Smooth muscle cell (in vitro differentiated cells): Measurements from ENCODE around the gene VKORC1L1. TPM values are rescaled to one million over a fixed set of nuclear protein-coding genes. Genes with fewer than 3 reads are reported as not detected.

Experiments used
- DNase-seq: peaks from one replicate; lab custom pipeline; 2025; ENCODE audit not compliant: unreplicated experiment; lab: John Stamatoyannopoulos, UW
- H2AFZ ChIP-seq: fragments of 200-600 bp; sonication (generic); 2 replicates; pipeline ENCODE4 v1.6.0; 2016; ENCODE audit warnings: antibody characterized with exemption, low read depth, mild to moderate bottlenecking
- H3F3A ChIP-seq: fragments of 200-600 bp; sonication (generic); 2 replicates; pipeline ENCODE4 v1.6.0; 2017; ENCODE audit warnings: antibody characterized with exemption, low read depth
- H3K27ac ChIP-seq: fragments of 200-600 bp; sonication (generic); 2 replicates; pipeline ENCODE4 v1.5.1; 2016; ENCODE audit warnings: low read depth, mild to moderate bottlenecking
- H3K27me3 ChIP-seq: fragments of 200-600 bp; sonication (generic); 2 replicates; pipeline ENCODE4 v1.6.1; 2016; ENCODE audit warnings: low read depth, mild to moderate bottlenecking
- H3K36me3 ChIP-seq: fragments of 200-600 bp; sonication (generic); 2 replicates; pipeline ENCODE4 v1.5.1; 2016; ENCODE audit warnings: low read depth
- H3K4me1 ChIP-seq: fragments of 200-600 bp; sonication (generic); 2 replicates; pipeline ENCODE4 v1.5.1; 2016; ENCODE audit warnings: low read depth
- H3K4me2 ChIP-seq: fragments of 200-600 bp; sonication (generic); 2 replicates; pipeline ENCODE4 v1.6.0; 2016; ENCODE audit warnings: mild to moderate bottlenecking
- H3K4me3 ChIP-seq: fragments of 200-600 bp; sonication (generic); 2 replicates; pipeline ENCODE4 v1.5.1; 2016; ENCODE audit warnings: mild to moderate bottlenecking
- H3K79me2 ChIP-seq: fragments of 200-600 bp; sonication (generic); 2 replicates; pipeline ENCODE4 v1.6.0; 2016; ENCODE audit warnings: low read depth, mild to moderate bottlenecking
- H3K9ac ChIP-seq: fragments of 200-600 bp; sonication (generic); 2 replicates; pipeline ENCODE4 v1.6.0; 2016; ENCODE audit warnings: low read depth
- H3K9me3 ChIP-seq: fragments of 200-600 bp; sonication (generic); replicated peaks from 2 replicates; pipeline ENCODE4 v1.5.1; 2016; ENCODE audit warnings: low read depth
- H4K20me1 ChIP-seq: fragments of 200-600 bp; sonication (generic); 2 replicates; pipeline ENCODE4 v1.6.0; 2016; ENCODE audit warnings: low read depth
- whole genome bisulfite sequencing: methylation state at CpG from one replicate; pipeline ENCODE4 v1.1.7; 2016; ENCODE audit warnings: low lambda C conversion rate; 5-methylcytosine and 5-hydroxymethylcytosine counted together
- polyA plus RNA-seq: library from polyadenylated mRNA; unstranded; fragments of >200 nt; fragmentation: Nextera tagmentation; extraction: Ambion mirVana; gene quantifications from 2 replicates; pipeline ENCODE4 v1.2.1, GENCODE V29; 2016
- total RNA-seq: library from RNA; depleted of rRNA; stranded (reverse); fragments of >200 nt; gene quantifications from 2 replicates; pipeline ENCODE4 v1.2.3, GENCODE V29; 2014
- TF ChIP-seq, protein P1 (sequence below): fragments of 200-600 bp; sonication (generic); IDR thresholded peaks from 2 replicates; pipeline ENCODE4 v1.5.1; 2017; ENCODE audit warnings: borderline replicate concordance, mild to moderate bottlenecking, antibody characterized with exemption; ENCODE audit not compliant: insufficient read depth, poor library complexity, severe bottlenecking

The VKORC1L1 gene
- total and polyA plus RNA-seq, 2 experiments from 2014 or later = 11.2 to 18.0 TPM

DNA sequence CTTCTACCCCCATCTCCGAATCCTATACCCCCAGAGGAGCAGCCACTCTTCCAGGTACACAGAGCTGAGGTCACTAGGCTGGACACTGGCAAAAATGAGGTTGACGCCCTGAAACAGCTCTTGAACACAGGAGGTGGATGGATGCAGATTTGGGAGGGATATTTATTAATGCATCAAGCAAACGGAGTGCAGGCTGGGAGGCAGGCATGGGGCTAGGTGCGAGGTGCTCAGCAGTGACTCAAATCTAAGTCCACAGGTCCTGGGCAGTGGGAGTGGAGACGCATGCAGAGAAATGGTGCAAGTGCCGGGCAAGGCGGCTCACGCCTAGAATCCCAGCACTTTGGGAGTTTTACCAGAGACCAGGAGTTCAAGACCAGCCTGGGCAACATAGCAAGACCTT lies 98.1 kb downstream of the VKORC1L1 start:
- 98% methylated on average over 8 of the region's 8 CpGs for WGBS
- Histone ChIP-seq H3K4me3 (no peak overlapping the region), H2AFZ (no peak overlapping the region), H3K9ac (no peak overlapping the region), H3K9me3 (no peaks in the 10 kb centered on the region), H3K27me3 (no peaks in the 10 kb centered on the region), H4K20me1 (no peaks in the 10 kb centered on the region), H3K27ac (no peak overlapping the region), H3K4me2 (no peak overlapping the region), H3K36me3 (no peaks in the 10 kb centered on the region), H3F3A (no peaks in the 10 kb centered on the region), H3K79me2 (no peaks in the 10 kb centered on the region), H3K4me1 (no peaks in the 10 kb centered on the region)
- TF ChIP-seq, protein P1, sequence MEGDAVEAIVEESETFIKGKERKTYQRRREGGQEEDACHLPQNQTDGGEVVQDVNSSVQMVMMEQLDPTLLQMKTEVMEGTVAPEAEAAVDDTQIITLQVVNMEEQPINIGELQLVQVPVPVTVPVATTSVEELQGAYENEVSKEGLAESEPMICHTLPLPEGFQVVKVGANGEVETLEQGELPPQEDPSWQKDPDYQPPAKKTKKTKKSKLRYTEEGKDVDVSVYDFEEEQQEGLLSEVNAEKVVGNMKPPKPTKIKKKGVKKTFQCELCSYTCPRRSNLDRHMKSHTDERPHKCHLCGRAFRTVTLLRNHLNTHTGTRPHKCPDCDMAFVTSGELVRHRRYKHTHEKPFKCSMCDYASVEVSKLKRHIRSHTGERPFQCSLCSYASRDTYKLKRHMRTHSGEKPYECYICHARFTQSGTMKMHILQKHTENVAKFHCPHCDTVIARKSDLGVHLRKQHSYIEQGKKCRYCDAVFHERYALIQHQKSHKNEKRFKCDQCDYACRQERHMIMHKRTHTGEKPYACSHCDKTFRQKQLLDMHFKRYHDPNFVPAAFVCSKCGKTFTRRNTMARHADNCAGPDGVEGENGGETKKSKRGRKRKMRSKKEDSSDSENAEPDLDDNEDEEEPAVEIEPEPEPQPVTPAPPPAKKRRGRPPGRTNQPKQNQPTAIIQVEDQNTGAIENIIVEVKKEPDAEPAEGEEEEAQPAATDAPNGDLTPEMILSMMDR = no peak
- no peak for DNase-seq

DNA sequence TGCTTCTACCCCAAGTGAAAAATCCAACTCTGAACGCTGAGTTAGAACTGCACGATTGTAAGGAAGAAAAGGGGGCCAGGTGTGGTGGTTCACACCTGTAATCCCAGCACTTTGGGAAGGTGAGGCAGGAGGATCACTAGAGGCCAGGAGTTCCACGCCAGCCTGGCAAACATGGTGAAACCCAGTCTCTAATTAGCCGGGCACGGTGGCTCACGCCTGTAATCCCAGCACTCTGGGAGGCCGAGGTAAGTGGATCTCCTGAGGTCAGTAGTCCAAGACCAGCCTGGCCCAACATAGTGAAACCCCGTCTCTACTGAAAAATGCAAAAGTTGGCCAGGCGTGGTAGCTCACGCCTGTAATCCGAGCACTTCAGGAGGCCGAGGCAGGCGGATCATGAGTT lies 100.1 kb downstream of the VKORC1L1 start:
- TF ChIP-seq, protein P1 = no peak
- Histone ChIP-seq H3K27me3 (no peaks in the 10 kb centered on the region), H3F3A (no peaks in the 10 kb centered on the region), H3K27ac (no peak overlapping the region), H3K4me1 (no peaks in the 10 kb centered on the region), H2AFZ (no peak overlapping the region), H3K9ac (no peak overlapping the region), H3K4me2 (no peak overlapping the region), H3K4me3 (no peak overlapping the region), H4K20me1 (no peaks in the 10 kb centered on the region), H3K9me3 (no peaks in the 10 kb centered on the region), H3K36me3 (no peaks in the 10 kb centered on the region), H3K79me2 (no peaks in the 10 kb centered on the region)
- WGBS = 99% methylated on average over 13 of the region's 13 CpGs
- DNase-seq = no peak

DNA sequence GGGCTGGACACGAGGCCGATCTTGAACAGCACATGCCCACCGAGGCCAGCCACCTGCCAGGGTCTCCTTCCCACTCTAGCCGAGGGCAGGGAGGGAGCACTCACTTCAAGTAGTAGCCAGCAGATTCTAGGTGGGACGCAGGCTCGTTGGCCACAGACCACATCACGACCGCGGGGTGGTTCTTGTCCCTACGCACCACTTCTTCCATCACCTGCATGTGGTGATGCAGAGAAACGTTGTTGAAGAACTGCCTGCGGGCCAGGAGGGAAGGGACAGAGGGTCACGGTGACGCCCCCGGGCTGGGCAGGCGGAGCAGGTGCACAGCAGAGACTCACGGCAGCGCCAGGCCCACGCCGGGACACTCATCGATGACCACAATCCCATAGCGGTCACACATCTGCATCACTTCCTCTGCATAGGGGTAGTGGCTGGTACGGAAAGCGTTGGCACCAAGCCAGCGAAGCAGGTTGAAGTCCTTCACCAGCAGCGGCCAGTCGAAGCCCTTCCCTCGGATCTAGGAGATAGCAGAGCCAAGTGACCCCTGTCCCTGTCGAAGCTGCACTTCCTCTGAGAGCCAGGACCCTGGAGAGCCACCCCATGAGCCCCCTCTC lies 101.4 kb downstream of the VKORC1L1 start:
- no peak overlapping the region for H3K4me2 ChIP-seq
- no peaks in the 10 kb centered on the region for H3K27me3 ChIP-seq
- H3K79me2 ChIP-seq = no peaks in the 10 kb centered on the region
- no peaks in the 10 kb centered on the region for H3K9me3 ChIP-seq
- H3K4me3 ChIP-seq = no peak overlapping the region
- no peak for DNase-seq
- no peak overlapping the region for H3K9ac ChIP-seq
- H3K4me1 ChIP-seq = no peaks in the 10 kb centered on the region
- TF ChIP-seq, protein P1 = no peak
- 99% methylated on average over 29 of the region's 29 CpGs for WGBS
- no peak overlapping the region for H2AFZ ChIP-seq
- no peak overlapping the region for H3K27ac ChIP-seq
- H3K36me3 ChIP-seq = no peaks in the 10 kb centered on the region
- H4K20me1 ChIP-seq = no peaks in the 10 kb centered on the region
- H3F3A ChIP-seq = no peaks in the 10 kb centered on the region

DNA sequence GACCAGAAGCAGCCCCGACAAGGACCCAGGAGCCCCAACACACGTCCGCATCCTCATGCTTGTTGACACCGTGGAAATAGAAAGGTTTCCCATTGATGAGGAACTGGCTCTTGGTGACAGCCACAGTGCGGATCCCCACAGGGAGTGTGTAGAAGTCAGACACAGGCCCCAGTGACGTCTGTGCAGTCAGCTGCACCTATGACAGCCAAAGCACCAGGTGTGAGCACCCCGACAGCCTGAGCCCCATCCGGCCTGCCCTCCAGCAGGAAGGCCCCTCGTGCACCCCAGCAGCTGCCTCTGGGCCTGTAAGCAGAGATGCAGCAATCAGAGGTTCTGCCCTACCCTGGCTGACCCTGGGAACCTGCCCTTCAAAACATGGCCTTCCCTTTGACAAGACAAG lies 102.0 kb downstream of the VKORC1L1 start:
- DNase-seq = no peak
- Histone ChIP-seq H3K27ac (no peak overlapping the region), H3K9ac (no peak overlapping the region), H3K4me3 (no peak overlapping the region), H3K4me2 (no peak overlapping the region), H3F3A (no peaks in the 10 kb centered on the region), H3K79me2 (no peaks in the 10 kb centered on the region), H2AFZ (no peak overlapping the region), H3K9me3 (no peaks in the 10 kb centered on the region), H4K20me1 (no peaks in the 10 kb centered on the region), H3K36me3 (no peaks in the 10 kb centered on the region), H3K27me3 (no peaks in the 10 kb centered on the region), H3K4me1 (no peaks in the 10 kb centered on the region)
- TF ChIP-seq, protein P1 = no peak
- WGBS = 94% methylated on average over 9 of the region's 9 CpGs
